ENCODE measurements around the gene TEX19.
"Not testable (repeated sequence)": the region's sequence is repeated elsewhere in the genome, so short reads cannot be mapped to it uniquely, and the experiment has no call there.

Gene TEX19

DNA sequence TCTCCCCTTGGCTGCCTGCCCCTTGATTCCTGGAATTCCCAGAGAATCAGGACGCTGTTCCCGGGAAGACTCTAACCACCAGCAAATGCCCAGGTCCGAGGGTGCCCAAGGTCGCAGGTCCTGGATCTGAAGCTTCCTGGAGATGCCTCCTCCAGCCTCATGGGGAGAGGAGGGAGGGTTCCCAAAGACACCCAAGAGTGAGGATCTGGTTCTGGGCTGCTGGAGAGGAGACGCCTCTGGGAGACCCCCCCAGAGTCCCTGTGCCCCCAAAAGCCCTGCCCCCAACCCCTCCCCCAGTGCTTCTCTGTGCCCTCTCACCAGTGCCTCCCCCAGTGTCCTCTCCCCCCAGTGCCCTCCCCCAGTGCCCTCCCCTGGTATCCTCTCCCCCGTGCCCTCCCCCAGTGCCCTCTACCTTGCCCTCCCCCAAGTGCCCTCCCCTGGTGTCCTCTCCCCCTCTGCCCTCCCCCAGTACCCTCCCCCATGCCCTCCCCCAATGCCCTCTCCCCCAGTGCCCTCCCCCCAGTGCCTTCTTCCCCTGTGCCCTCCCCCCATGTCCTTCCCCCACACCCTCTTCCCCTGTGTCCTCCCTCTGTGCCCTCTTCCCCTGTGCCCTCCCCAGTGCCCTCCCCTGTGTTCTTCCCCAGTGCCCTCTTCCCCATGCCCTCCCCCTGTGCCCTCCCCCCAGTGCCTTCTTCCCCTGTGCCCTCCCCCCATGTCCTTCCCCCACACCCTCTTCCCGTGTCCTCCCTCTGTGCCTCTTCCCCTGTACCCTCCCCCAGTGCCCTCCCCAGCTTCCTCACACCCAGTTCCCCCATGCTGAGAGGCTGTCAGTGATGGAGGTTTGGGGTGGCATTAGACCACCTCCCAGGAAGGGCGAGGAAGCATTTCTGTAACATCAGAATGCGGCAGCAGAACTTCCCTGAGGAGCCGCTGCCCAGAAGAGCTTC is 19.1 kb upstream of the TEX19 start:
- peaks cover 46% of the 10 kb centered on the region for H3K27me3 ChIP-seq (ENCODE audit: control insufficient read depth, insufficient read depth, low read length, poor library complexity, severe bottlenecking)
- H3K36me3 ChIP-seq (ENCODE audit: control insufficient read depth, insufficient read depth, low read length) = no peaks in the 10 kb centered on the region
- no peaks in the 10 kb centered on the region for H3K9me3 ChIP-seq (ENCODE audit: control insufficient read depth, low read length)
- H3K4me1 ChIP-seq (ENCODE audit: control insufficient read depth, insufficient read depth, low read length) = peaks cover 19% of the 10 kb centered on the region
- WGBS, 2 experiments = 76 to 83% methylated on average over 7 to 9 of the region's 10 CpGs
- no peak overlapping the region for H3K4me3 ChIP-seq (ENCODE audit: insufficient read depth, low read depth, low read length)
- no peak overlapping the region for H3K27ac ChIP-seq (ENCODE audit: insufficient read depth, low read depth, low read length, poor library complexity, severe bottlenecking)

DNA sequence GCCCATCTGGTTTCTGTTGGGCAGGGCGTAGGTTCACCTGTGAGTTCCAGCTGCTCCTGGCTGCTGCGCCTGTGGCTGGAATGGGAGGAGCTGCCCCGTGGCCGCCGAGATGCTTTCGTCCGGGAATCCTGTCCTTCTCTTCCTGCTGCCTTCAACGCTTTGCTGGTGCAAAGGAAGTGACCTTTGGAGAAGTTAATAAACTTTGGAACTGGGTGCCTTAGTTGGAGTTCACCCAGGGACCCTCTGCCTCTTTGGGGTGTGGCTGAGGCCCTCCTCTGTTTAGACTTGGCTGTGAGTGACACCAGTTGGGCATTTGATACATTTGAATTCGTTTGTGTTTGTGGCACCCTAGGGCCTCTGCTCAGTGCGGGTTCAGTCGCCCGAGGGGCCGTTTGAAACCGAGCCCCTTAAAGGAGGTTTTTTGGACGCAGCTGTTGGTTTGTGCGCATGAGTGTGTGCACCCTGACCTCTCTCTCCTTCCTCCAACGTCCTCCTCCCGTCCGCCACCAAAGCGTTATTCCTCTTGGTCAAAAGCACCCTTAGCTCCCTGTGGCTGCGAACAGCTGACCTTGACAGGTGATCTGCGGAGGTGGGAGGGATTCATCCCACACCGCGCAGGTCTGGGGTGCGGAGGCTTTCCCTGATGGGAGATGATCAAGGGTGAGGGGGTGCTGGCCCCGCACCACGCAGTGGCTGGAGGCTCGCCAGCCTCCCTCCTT is 16.5 kb upstream of the TEX19 start:
- no peak overlapping the region for H3K4me3 ChIP-seq (ENCODE audit: insufficient read depth, low read depth, low read length)
- WGBS, 2 experiments = 90 to 91% methylated on average over 28 of the region's 28 CpGs
- H3K36me3 ChIP-seq (ENCODE audit: control insufficient read depth, insufficient read depth, low read length) = no peaks in the 10 kb centered on the region
- H3K4me1 ChIP-seq (ENCODE audit: control insufficient read depth, insufficient read depth, low read length) = peaks cover 9% of the 10 kb centered on the region
- H3K9me3 ChIP-seq (ENCODE audit: control insufficient read depth, low read length) = no peaks in the 10 kb centered on the region
- peaks cover 22% of the 10 kb centered on the region for H3K27me3 ChIP-seq (ENCODE audit: control insufficient read depth, insufficient read depth, low read length, poor library complexity, severe bottlenecking)
- H3K27ac ChIP-seq (ENCODE audit: insufficient read depth, low read depth, low read length, poor library complexity, severe bottlenecking) = no peak overlapping the region

DNA sequence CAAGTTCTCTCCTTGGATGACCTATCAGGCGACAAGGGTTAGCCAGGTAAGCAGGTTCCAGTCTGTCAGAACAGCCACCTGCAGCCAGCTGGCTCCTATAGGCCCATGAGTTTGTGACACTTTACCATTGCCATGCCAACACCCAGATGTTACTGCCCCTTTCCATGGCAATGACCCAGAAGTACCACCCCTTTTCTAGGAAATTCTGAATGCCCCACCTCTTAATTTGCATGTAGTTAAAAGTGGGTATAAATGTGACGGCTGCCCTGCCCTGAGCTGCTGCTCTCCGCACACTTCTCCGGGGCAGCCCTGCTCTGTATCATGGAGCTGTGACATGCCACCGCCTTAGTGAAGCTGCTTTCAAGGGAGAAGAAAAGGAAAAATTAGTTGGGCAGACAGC is 15.5 kb upstream of the TEX19 start:
- Histone ChIP-seq H3K4me1 (ENCODE audit: control insufficient read depth, insufficient read depth, low read length) (peaks cover 9% of the 10 kb centered on the region), H3K36me3 (ENCODE audit: control insufficient read depth, insufficient read depth, low read length) (no peaks in the 10 kb centered on the region), H3K27ac (ENCODE audit: insufficient read depth, low read depth, low read length, poor library complexity, severe bottlenecking) (no peak overlapping the region), H3K9me3 (ENCODE audit: control insufficient read depth, low read length) (no peaks in the 10 kb centered on the region), H3K4me3 (ENCODE audit: insufficient read depth, low read depth, low read length) (no peak overlapping the region), H3K27me3 (ENCODE audit: control insufficient read depth, insufficient read depth, low read length, poor library complexity, severe bottlenecking) (peaks cover 12% of the 10 kb centered on the region)
- WGBS, 2 experiments = 93 to 94% methylated on average over 5 of the region's 5 CpGs

DNA sequence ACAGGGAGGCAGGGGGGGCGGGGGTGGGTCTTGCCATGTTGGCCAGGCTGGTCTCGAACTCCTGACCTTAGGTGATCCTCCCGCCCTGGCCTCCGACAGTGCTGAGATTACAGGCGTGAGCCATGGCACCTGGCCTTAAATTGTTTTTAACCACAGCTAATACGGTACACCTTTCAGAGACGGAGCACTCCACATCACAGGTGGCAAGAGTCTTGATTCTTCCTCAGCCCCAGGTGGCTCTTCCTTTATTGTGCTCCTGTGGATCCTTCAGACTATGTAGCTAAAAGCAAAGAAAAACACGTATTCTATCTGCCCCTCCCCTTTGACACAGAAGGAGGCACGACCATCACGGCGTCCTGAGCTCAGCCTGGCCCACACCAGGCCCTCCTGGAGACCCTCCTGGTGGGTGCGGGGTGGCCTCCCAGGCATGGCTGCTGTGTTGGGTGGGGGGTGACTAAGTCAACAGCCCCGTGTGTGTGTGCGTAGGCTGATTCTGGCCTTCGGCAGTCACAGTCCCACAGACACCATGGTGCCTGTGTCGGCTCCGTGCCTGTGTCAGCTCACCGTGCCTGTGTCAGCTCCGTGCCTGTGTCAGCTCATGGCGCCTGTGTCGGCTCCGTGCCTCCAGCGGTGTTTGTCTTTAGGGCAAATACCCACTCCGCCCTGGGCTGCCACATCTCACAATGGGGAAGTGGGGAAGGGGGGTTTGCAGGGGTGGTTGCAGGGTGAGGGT is 14.7 kb upstream of the TEX19 start:
- 89 to 90% methylated on average over 24 of the region's 24 CpGs for WGBS, 2 experiments
- no peaks in the 10 kb centered on the region for H3K36me3 ChIP-seq (ENCODE audit: control insufficient read depth, insufficient read depth, low read length)
- peaks cover 9% of the 10 kb centered on the region for H3K4me1 ChIP-seq (ENCODE audit: control insufficient read depth, insufficient read depth, low read length)
- H3K27me3 ChIP-seq (ENCODE audit: control insufficient read depth, insufficient read depth, low read length, poor library complexity, severe bottlenecking) = peaks cover 8% of the 10 kb centered on the region
- no peaks in the 10 kb centered on the region for H3K9me3 ChIP-seq (ENCODE audit: control insufficient read depth, low read length)
- no peak overlapping the region for H3K4me3 ChIP-seq (ENCODE audit: insufficient read depth, low read depth, low read length)
- no peak overlapping the region for H3K27ac ChIP-seq (ENCODE audit: insufficient read depth, low read depth, low read length, poor library complexity, severe bottlenecking)

DNA sequence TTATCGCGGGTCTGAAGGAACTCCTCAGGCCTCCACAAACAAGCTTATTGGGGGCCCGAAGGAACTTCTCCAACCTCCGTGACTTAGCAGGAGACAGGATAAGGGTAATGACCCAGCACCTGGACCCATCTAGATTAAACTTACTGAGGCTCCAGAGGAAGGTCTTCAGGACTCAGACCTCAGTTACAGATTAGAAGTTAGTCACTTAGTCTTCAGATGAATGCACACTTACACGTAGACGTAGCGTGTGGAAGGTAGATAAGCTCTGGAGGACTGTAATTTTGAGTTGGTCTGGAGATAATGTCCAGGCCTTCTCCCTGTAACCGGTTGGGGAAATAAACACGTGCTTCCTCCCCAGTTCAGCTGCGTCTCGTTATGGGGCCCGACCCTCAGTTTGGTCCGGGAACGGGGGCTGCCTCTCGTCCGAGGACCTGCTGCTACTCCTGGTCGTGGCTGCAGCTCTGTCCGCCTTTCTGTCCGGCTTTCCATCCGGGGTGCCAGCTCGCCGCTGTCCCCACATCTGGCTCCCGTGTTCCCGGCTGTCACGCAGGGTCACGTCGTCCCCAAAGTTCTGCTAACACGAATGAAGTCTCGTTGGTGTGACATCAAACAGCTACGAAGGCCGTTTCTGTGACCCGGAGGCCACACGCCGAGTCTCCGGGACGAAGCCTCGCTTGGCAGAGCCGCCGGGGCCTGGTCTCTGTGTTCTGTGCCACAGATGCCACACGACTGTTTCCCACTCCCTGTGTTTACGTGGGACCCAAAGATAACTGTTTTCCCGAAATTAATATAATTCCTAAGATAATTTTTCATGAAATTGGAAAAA is 13.7 kb upstream of the TEX19 start:
- Histone ChIP-seq H3K27ac (ENCODE audit: insufficient read depth, low read depth, low read length, poor library complexity, severe bottlenecking) (no peak overlapping the region), H3K4me3 (ENCODE audit: insufficient read depth, low read depth, low read length) (no peak overlapping the region), H3K9me3 (ENCODE audit: control insufficient read depth, low read length) (no peaks in the 10 kb centered on the region), H3K4me1 (ENCODE audit: control insufficient read depth, insufficient read depth, low read length) (peaks cover 9% of the 10 kb centered on the region), H3K27me3 (ENCODE audit: control insufficient read depth, insufficient read depth, low read length, poor library complexity, severe bottlenecking) (peaks cover 4% of the 10 kb centered on the region), H3K36me3 (ENCODE audit: control insufficient read depth, insufficient read depth, low read length) (no peaks in the 10 kb centered on the region)
- WGBS, 2 experiments = 93 to 94% methylated on average over 42 of the region's 42 CpGs

DNA sequence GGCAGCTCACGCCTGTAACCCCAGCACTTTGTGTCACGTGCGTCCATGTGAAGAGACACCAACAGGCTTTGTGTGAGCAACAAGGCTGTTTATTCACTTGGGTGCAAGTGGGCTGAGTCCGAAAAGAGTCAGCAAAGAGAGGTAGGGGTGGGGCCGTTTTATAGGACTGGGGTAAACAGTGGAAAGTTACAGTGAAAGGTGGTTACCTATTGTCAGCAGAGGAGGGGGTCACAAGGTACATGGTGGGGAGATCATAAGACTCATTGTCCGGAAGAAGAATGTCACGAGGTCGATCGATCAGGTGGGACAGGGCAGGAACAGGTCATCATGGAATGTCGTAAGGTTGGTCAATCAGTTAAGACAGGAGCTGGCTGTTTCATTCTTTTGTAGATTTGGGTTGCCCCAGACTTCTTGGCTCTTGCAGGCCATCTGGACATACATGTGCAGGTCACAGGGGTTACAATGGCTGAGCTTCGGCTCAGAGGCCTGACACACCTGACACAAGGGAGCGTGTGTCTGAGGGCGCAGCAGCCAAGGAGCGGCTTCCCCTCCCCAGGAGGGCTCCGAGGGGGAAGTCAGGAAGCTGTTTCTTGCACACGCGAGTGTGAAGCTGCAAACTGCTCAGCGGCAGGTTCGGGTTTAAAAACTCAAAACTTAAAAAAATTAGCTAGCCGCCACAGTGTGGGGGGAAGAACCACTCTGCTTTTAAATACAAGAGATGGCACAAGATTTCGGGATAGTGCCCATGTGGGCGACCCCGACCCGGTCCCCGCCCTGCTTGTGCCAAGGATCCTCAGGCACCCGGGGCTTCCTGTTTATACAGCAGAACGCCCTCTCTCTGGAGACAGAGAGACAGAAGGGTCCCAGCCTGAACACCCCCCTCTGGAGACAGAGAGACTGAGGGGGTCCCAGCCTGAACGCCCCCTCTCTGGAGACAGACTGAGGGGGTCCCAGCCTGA is 12.4 kb upstream of the TEX19 start:
- Histone ChIP-seq H3K36me3 (ENCODE audit: control insufficient read depth, insufficient read depth, low read length) (no peaks in the 10 kb centered on the region), H3K27ac (ENCODE audit: insufficient read depth, low read depth, low read length, poor library complexity, severe bottlenecking) (no peak overlapping the region), H3K4me1 (ENCODE audit: control insufficient read depth, insufficient read depth, low read length) (peaks cover 9% of the 10 kb centered on the region), H3K4me3 (ENCODE audit: insufficient read depth, low read depth, low read length) (no peak overlapping the region), H3K27me3 (ENCODE audit: control insufficient read depth, insufficient read depth, low read length, poor library complexity, severe bottlenecking) (peaks cover 4% of the 10 kb centered on the region), H3K9me3 (ENCODE audit: control insufficient read depth, low read length) (no peaks in the 10 kb centered on the region)
- WGBS, 2 experiments = 92% methylated on average over 28 of the region's 28 CpGs

DNA sequence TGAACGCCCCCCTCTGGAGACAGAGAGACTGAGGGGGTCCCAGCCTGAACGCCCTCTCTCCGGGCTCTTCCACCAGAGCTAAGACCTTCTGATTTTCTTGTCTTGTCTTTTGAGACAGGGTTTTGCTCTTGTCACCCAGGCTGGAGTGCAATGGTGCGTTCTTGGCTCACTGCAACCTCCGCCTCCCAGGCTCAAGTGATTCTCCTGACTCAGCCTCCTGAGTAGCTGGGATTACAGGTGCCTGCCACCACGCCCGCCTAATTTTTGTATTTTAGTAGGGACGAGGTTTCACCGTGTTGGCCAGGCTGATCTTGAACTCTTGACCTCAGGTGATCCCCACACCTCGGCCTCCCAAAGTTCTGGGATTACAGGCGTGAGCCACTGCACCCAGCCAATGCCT is 11.1 kb upstream of the TEX19 start:
- H3K4me3 ChIP-seq (ENCODE audit: insufficient read depth, low read depth, low read length); H3K27me3 ChIP-seq (ENCODE audit: control insufficient read depth, insufficient read depth, low read length, poor library complexity, severe bottlenecking); H3K27ac ChIP-seq (ENCODE audit: insufficient read depth, low read depth, low read length, poor library complexity, severe bottlenecking); H3K9me3 ChIP-seq (ENCODE audit: control insufficient read depth, low read length); H3K4me1 ChIP-seq (ENCODE audit: control insufficient read depth, insufficient read depth, low read length); H3K36me3 ChIP-seq (ENCODE audit: control insufficient read depth, insufficient read depth, low read length): not testable (repeated sequence)
- 89 to 90% methylated on average over 11 of the region's 11 CpGs for WGBS, 2 experiments

DNA sequence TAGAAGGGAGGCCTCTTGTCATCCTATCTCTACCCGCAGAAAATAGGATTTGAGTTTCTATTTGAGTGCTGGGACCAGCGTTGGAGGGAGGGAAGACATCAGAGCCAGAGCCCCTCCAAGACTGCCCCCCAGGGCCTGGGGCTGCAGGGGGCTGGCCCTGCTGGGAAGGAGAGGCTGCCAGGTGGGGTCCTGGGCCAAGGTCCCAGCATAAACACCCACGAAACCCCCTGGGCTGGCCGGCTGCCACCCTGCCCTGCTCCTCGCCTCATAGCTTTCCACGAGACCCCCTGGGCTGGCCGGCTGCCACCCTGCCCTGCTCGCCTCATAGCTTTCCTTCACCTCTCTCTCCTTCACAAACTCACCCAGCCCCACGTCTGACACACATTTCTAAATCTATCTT is 10.6 kb upstream of the TEX19 start:
- whole genome bisulfite sequencing, 2 experiments = 83 to 90% methylated on average over 9 of the region's 9 CpGs
- no peak overlapping the region for H3K27ac ChIP-seq (ENCODE audit: insufficient read depth, low read depth, low read length, poor library complexity, severe bottlenecking)

DNA sequence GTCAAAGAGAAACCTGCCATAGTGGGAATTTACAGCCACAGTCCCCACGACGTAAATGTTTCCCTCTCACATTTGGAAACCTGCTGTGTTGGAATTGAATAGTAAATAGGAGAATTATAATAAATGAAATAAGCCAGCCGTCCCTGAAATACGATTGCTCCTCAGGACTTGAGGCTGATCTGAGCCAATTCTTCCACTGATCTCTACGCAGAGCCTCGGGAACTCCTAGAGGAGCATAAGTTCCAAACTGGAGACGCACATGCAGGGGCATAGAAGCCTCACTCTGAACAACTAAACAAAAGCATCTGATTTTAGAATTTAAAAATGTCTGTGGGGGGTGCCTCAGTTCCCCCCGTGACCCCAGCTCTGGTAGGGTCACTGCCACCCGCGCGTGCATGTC is 10.2 kb upstream of the TEX19 start:
- Histone ChIP-seq H3K27me3 (ENCODE audit: control insufficient read depth, insufficient read depth, low read length, poor library complexity, severe bottlenecking) (peaks cover 4% of the 10 kb centered on the region), H3K4me3 (ENCODE audit: insufficient read depth, low read depth, low read length) (no peak overlapping the region), H3K4me1 (ENCODE audit: control insufficient read depth, insufficient read depth, low read length) (peaks cover 9% of the 10 kb centered on the region), H3K27ac (ENCODE audit: insufficient read depth, low read depth, low read length, poor library complexity, severe bottlenecking) (no peak overlapping the region), H3K9me3 (ENCODE audit: control insufficient read depth, low read length) (no peaks in the 10 kb centered on the region), H3K36me3 (ENCODE audit: control insufficient read depth, insufficient read depth, low read length) (no peaks in the 10 kb centered on the region)
- 90 to 92% methylated on average over 11 of the region's 11 CpGs for WGBS, 2 experiments

More for the DNA sequence above, 10.6 kb upstream of the TEX19 start:
- H3K9me3 ChIP-seq (ENCODE audit: control insufficient read depth, low read length) = no peaks in the 10 kb centered on the region
- H3K4me3 ChIP-seq (ENCODE audit: insufficient read depth, low read depth, low read length) = no peak overlapping the region
- H3K27me3 ChIP-seq (ENCODE audit: control insufficient read depth, insufficient read depth, low read length, poor library complexity, severe bottlenecking) = peaks cover 4% of the 10 kb centered on the region
- peaks cover 9% of the 10 kb centered on the region for H3K4me1 ChIP-seq (ENCODE audit: control insufficient read depth, insufficient read depth, low read length)
- no peaks in the 10 kb centered on the region for H3K36me3 ChIP-seq (ENCODE audit: control insufficient read depth, insufficient read depth, low read length)
